Natural killer cell (primary cell): ENCODE measurements around the gene PCSK5. TPM values are rescaled to one million over a fixed set of nuclear protein-coding genes. Genes with fewer than 3 reads are reported as not detected.

Source experiments
- ATAC-seq, 3 donors: fragments of 150-1000 bp in 2 of 3; fragments of 200-7000 bp in 1 of 3; cut with Tn5 transposase; 1 replicate in 1 of 3; 2 replicates in 2 of 3; pipeline ENCODE4 v1.10.0; 2021; ENCODE audit warnings: mild to moderate bottlenecking in 2 of 3, moderate library complexity in 2 of 3
- DNase-seq, 2 donors: peaks; one replicate each; pipeline versions ENCODE4 v3.0.0 to v3.0.0-alpha.2; 2013 to 2021; ENCODE audit warnings: mixed read lengths in 1 of 2
- H3K27ac ChIP-seq: one replicate; pipeline ENCODE4 v1.5.1; 2013; ENCODE audit warnings: mild to moderate bottlenecking, low read length
- H3K27me3 ChIP-seq: one replicate; pipeline ENCODE4 v1.6.1; 2013; ENCODE audit warnings: low read length; ENCODE audit not compliant: control insufficient read depth, insufficient read depth
- H3K36me3 ChIP-seq: one replicate; pipeline ENCODE4 v1.6.1; 2013; ENCODE audit warnings: low read length; ENCODE audit not compliant: control insufficient read depth, insufficient read depth
- H3K4me1 ChIP-seq: one replicate; pipeline ENCODE4 v1.6.1; 2013; ENCODE audit warnings: low read length; ENCODE audit not compliant: control insufficient read depth, insufficient read depth
- H3K4me3 ChIP-seq: one replicate; pipeline ENCODE4 v1.5.1; 2013; ENCODE audit warnings: low read length
- H3K9me3 ChIP-seq: one replicate; pipeline ENCODE4 v1.6.1; 2013; ENCODE audit warnings: low read length; ENCODE audit not compliant: control insufficient read depth, insufficient read depth
- H3K27ac Mint-ChIP-seq, 2 donors: one replicate each; pipeline ENCODE4 v1.8.0; 2022; ENCODE audit warnings: mild to moderate bottlenecking in 2 of 2, mixed read lengths in 2 of 2, moderate library complexity in 1 of 2
- H3K27me3 Mint-ChIP-seq, 2 donors: one replicate each; pipeline ENCODE4 v1.8.0; 2022; ENCODE audit warnings: low read depth in 2 of 2, mixed read lengths in 2 of 2
- H3K36me3 Mint-ChIP-seq: one replicate; pipeline ENCODE4 v1.8.0; 2022; ENCODE audit warnings: mixed read lengths
- H3K4me1 Mint-ChIP-seq, 2 donors: one replicate each; pipeline ENCODE4 v1.8.0; 2022; ENCODE audit warnings: mixed read lengths in 2 of 2
- H3K4me3 Mint-ChIP-seq: one replicate; pipeline ENCODE4 v1.8.0; 2022; ENCODE audit warnings: mild to moderate bottlenecking, moderate library complexity, mixed read lengths
- H3K9me3 Mint-ChIP-seq, 2 donors: one replicate each; pipeline ENCODE4 v1.8.0; 2022; ENCODE audit warnings: mixed read lengths in 2 of 2
- CTCF ChIP-seq: fragments of 200-600 bp; IDR thresholded peaks from one replicate; pipeline ENCODE4 v1.8.0; 2022; ENCODE audit warnings: antibody characterized with exemption
- WGBS: methylation state at CpG from one replicate; pipeline ENCODE4 v1.1.7; 2013; ENCODE audit warnings: missing lambda C conversion rate; ENCODE audit not compliant: insufficient coverage; 5-methylcytosine and 5-hydroxymethylcytosine counted together
- intact Hi-C: fragments of 100-400 bp; cut with micrococcal nuclease; formaldehyde crosslinking; loops from one replicate; pipeline ENCODE4 v1.14.2; 2022
- total RNA-seq, 4 donors: library from RNA; stranded (reverse); fragments of 120-200 nt in 1 of 4; gene quantifications; one replicate each; pipeline versions ENCODE4 v1.2.3 to v1.2.4, GENCODE V29; 2013 to 2022

Gene PCSK5
- total RNA-seq, 3 donors from 2014 or later (not counting 1 experiment from before 2014, with no cell fraction given): 2.4 to 13.2 (median 5.7) TPM

- no peak overlapping the region for H3K4me3 Mint-ChIP-seq
- intact Hi-C loops: no loop called here
Measured at GRCh38 chr9:75992482-75993206, 102.2 kb downstream of the PCSK5 start.

GRCh38 chr9:75993434-75993833, 103.0 kb downstream of the PCSK5 start:
- Mint-ChIP-seq H3K4me1 (peaks cover 7% of the 10 kb centered on the region in 2 donors), H3K27me3 (no peaks in the 10 kb centered on the region), H3K4me3 (no peak overlapping the region), H3K36me3 (no peaks in the 10 kb centered on the region), H3K9me3 (no peaks in the 10 kb centered on the region), H3K27ac (no peak overlapping the region)
- Histone ChIP-seq H3K4me3 (no peak overlapping the region), H3K27me3 (no peaks in the 10 kb centered on the region), H3K27ac (no peak overlapping the region), H3K9me3 (no peaks in the 10 kb centered on the region), H3K36me3 (no peaks in the 10 kb centered on the region), H3K4me1 (no peaks in the 10 kb centered on the region)
- DNase-seq (no peak), ATAC-seq (no peak)
- TF ChIP-seq CTCF: no peak
- WGBS: 92% methylated on average over 3 of the region's 3 CpGs
- intact Hi-C loops: no loop called here

More at GRCh38 chr9:75992482-75993206, 102.2 kb downstream of the PCSK5 start:
- no peak for ATAC-seq
- DNase-seq: no peak
- no peaks in the 10 kb centered on the region for H3K36me3 Mint-ChIP-seq
- Histone ChIP-seq H3K27me3 (no peaks in the 10 kb centered on the region), H3K9me3 (no peaks in the 10 kb centered on the region), H3K4me3 (no peak overlapping the region), H3K4me1 (no peaks in the 10 kb centered on the region), H3K36me3 (no peaks in the 10 kb centered on the region), H3K27ac (no peak overlapping the region)
- no peaks in the 10 kb centered on the region for H3K27me3 Mint-ChIP-seq
- H3K27ac Mint-ChIP-seq: no peak overlapping the region
- 88% methylated on average over 8 of the region's 8 CpGs for WGBS
- TF ChIP-seq CTCF: no peak
- H3K4me1 Mint-ChIP-seq: peaks cover 7% of the 10 kb centered on the region in 2 donors
- H3K9me3 Mint-ChIP-seq: no peaks in the 10 kb centered on the region

GRCh38 chr9:75995066-75995465, 104.6 kb downstream of the PCSK5 start:
- TF ChIP-seq CTCF: no peak
- intact Hi-C loops: no loop called here
- no peaks in the 10 kb centered on the region for H3K27me3 Mint-ChIP-seq
- H3K27ac Mint-ChIP-seq: no peak overlapping the region
- Histone ChIP-seq H3K27ac (no peak overlapping the region), H3K4me1 (no peaks in the 10 kb centered on the region), H3K4me3 (no peak overlapping the region), H3K9me3 (no peaks in the 10 kb centered on the region), H3K27me3 (no peaks in the 10 kb centered on the region), H3K36me3 (no peaks in the 10 kb centered on the region)
- peaks cover 7% of the 10 kb centered on the region in 2 donors for H3K4me1 Mint-ChIP-seq
- H3K4me3 Mint-ChIP-seq: no peak overlapping the region
- no peaks in the 10 kb centered on the region for H3K9me3 Mint-ChIP-seq
- DNase-seq (no peak), ATAC-seq (no peak)
- H3K36me3 Mint-ChIP-seq: no peaks in the 10 kb centered on the region

- H3K27ac ChIP-seq: no peak overlapping the region
- no peaks in the 10 kb centered on the region for H3K4me1 ChIP-seq
- ATAC-seq: no peak
- no peaks in the 10 kb centered on the region for H3K36me3 ChIP-seq
- Mint-ChIP-seq H3K27ac (no peak overlapping the region), H3K4me3 (no peak overlapping the region), H3K27me3 (peaks cover 3 to 10% of the 10 kb centered on the region in 2 donors), H3K4me1 (peaks cover 7% of the 10 kb centered on the region in 2 donors), H3K9me3 (no peaks in the 10 kb centered on the region), H3K36me3 (no peaks in the 10 kb centered on the region)
- H3K27me3 ChIP-seq: no peaks in the 10 kb centered on the region
- intact Hi-C loops: no loop called here
- H3K9me3 ChIP-seq: no peaks in the 10 kb centered on the region
- no peak for DNase-seq
- H3K4me3 ChIP-seq: no peak overlapping the region
- TF ChIP-seq CTCF: no peak
Measured at GRCh38 chr9:75996726-75997125, 106.3 kb downstream of the PCSK5 start.
